ENCODE measurements around the gene LRRC7. TPM values are rescaled to one million over a fixed set of nuclear protein-coding genes. Genes with fewer than 3 reads are reported as not detected.

Gene LRRC7
- total RNA-seq, 1 donor from 2014 or later, result not detected

DNA sequence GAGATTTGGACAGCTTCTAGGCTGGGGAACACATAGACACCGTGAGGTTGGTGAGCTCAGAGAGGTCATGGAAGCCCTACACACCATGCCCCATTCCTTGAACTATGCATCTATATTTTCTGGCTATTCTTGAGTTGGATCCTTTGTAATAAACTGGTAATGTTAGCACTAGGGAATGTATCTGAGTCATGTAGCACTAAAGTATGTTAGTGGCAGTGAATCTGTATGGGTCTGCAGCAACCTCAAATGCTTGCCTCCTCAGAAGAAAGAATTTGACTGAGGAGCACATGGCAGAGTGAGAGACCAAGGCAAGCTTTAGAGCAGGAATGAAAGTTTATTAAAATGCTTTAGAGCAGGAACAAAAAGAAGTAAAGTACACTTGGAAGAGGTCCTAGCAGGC is 43.7 kb upstream of the LRRC7 start:
- no peak for ATAC-seq (ENCODE audit: low read depth)
- Mint-ChIP-seq H3K36me3 (ENCODE audit: low read depth) (no peaks in the 10 kb centered on the region), H3K27me3 (no peaks in the 10 kb centered on the region), H3K4me3 (no peak overlapping the region), H3K27ac (no peak overlapping the region), H3K4me1 (no peaks in the 10 kb centered on the region), H3K9me3 (no peaks in the 10 kb centered on the region)
- intact Hi-C loops (cut with micrococcal nuclease), result no loop called here
- POLR2A ChIA-PET, result no interaction called here
- DNase-seq, result no peak
- no peak for TF ChIP-seq CTCF (IDR thresholded peaks at IDR 0.05)
- CTCF ChIA-PET, result no interaction called here

GRCh38 chr1:69527273-69527672 is 40.4 kb upstream of the LRRC7 start:
- no peak overlapping the region for H3K27ac Mint-ChIP-seq
- no peaks in the 10 kb centered on the region for H3K36me3 Mint-ChIP-seq (ENCODE audit: low read depth)
- H3K4me1 Mint-ChIP-seq, result no peaks in the 10 kb centered on the region
- DNase-seq, result no peak
- ATAC-seq (ENCODE audit: low read depth), result no peak
- POLR2A ChIA-PET, result no interaction called here
- no peaks in the 10 kb centered on the region for H3K27me3 Mint-ChIP-seq
- no peaks in the 10 kb centered on the region for H3K9me3 Mint-ChIP-seq
- intact Hi-C loops (cut with micrococcal nuclease), result no loop called here
- H3K4me3 Mint-ChIP-seq, result no peak overlapping the region
- no peak for TF ChIP-seq CTCF (IDR thresholded peaks at IDR 0.05)
- CTCF ChIA-PET, result no interaction called here

DNA sequence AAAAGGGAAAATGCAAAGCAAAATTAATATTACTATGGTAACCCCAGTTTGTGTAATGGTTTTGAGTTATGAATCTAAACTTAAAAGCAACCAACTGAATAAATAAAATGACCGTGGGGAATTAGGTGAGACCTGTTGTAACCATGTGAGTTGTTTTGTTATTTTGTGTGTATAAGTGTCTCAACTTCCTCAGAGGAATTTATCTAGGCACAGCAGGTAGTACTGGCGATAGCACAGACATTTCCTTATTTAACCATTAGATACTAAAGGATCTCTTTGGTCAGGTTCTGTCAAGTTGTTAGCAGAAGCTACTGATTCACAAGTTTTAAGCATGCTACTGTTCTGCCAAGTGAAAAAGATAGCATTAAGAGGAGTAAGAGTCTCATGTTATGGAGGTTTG is 39.3 kb upstream of the LRRC7 start:
- DNase-seq, result no peak
- Mint-ChIP-seq H3K4me3 (no peak overlapping the region), H3K27me3 (no peaks in the 10 kb centered on the region), H3K27ac (no peak overlapping the region), H3K9me3 (no peaks in the 10 kb centered on the region), H3K36me3 (ENCODE audit: low read depth) (no peaks in the 10 kb centered on the region), H3K4me1 (no peaks in the 10 kb centered on the region)
- intact Hi-C loops (cut with micrococcal nuclease), result no loop called here
- TF ChIP-seq CTCF (IDR thresholded peaks at IDR 0.05), result no peak
- ChIA-PET CTCF (no interaction called here), POLR2A (no interaction called here)
- ATAC-seq (ENCODE audit: low read depth), result no peak

DNA sequence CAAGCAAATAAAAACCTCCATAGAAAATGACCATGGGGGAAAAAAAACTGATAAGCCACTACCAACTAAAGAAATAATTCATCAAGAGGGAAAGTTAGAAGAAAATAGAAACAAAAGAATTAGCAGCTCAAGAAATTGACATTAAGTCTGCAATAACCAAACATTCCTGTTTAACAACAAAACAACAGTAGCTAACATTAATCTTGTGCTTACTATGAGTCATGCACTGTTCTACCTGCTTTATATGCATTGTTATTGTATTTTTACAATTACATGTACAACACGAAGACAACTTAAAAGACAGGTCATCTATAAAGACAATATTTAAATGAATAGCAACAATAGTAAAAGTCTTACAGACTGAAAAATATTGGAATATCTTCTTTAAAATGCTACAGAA is 34.4 kb upstream of the LRRC7 start:
- CTCF ChIA-PET, result no interaction called here
- DNase-seq (no peak), ATAC-seq (ENCODE audit: low read depth) (no peak)
- Mint-ChIP-seq H3K27ac (no peak overlapping the region), H3K36me3 (ENCODE audit: low read depth) (no peaks in the 10 kb centered on the region), H3K27me3 (no peaks in the 10 kb centered on the region), H3K4me1 (no peaks in the 10 kb centered on the region), H3K9me3 (no peaks in the 10 kb centered on the region), H3K4me3 (no peak overlapping the region)
- POLR2A ChIA-PET, result no interaction called here
- TF ChIP-seq CTCF (IDR thresholded peaks at IDR 0.05), result no peak
- intact Hi-C loops (cut with micrococcal nuclease), result no loop called here

GRCh38 chr1:69534829-69535228 is 32.9 kb upstream of the LRRC7 start:
- ChIA-PET CTCF (no interaction called here), POLR2A (no interaction called here)
- no peak overlapping the region for H3K4me3 Mint-ChIP-seq
- DNase-seq, result no peak
- H3K36me3 Mint-ChIP-seq (ENCODE audit: low read depth), result no peaks in the 10 kb centered on the region
- H3K27ac Mint-ChIP-seq, result no peak overlapping the region
- ATAC-seq (ENCODE audit: low read depth), result no peak
- intact Hi-C loops (cut with micrococcal nuclease), result no loop called here
- TF ChIP-seq CTCF (IDR thresholded peaks at IDR 0.05), result no peak
- H3K4me1 Mint-ChIP-seq, result no peaks in the 10 kb centered on the region
- no peaks in the 10 kb centered on the region for H3K27me3 Mint-ChIP-seq
- no peaks in the 10 kb centered on the region for H3K9me3 Mint-ChIP-seq
